Naive thymus-derived CD4-positive, alpha-beta T cell (primary cell): ENCODE data around the gene PCDHA11. TPM values are rescaled to one million over a fixed set of nuclear protein-coding genes. Genes with fewer than 3 reads are reported as not detected.
A peak's percentile ranks its signal among the peaks of the same experiment; 100 is the strongest.
"Not testable (repeated sequence)": the region's sequence is repeated elsewhere in the genome, so short reads cannot be mapped to it uniquely, and the experiment has no call there.

ENCODE experiments used
- ATAC-seq: fragments of 150-1000 bp; cut with Tn5 transposase; 2 replicates; pipeline ENCODE4 v1.10.0; 2021; ENCODE audit warnings: mild to moderate bottlenecking, moderate library complexity
- CTCF ChIA-PET: fragments of 350-600 bp; sonication (Branson Sonifier 250); formaldehyde crosslinking; loops from one replicate; lab custom pipeline; 2021; ENCODE audit warnings: antibody characterized with exemption; lab: Charles Lee
- POLR2A ChIA-PET: fragments of 350-600 bp; sonication (Branson Sonifier 250); formaldehyde crosslinking; loops from one replicate; lab custom pipeline; 2021; ENCODE audit warnings: antibody characterized with exemption, inconsistent platforms; lab: Charles Lee
- DNase-seq, 9 donors: peaks; one replicate each; pipeline versions ENCODE4 v3.0.0 to v3.0.0-alpha.2; 2020 to 2022; ENCODE audit warnings: mixed read lengths in 1 of 9
- H3K27ac ChIP-seq: one replicate; pipeline ENCODE4 v1.7.0; 2013; ENCODE audit warnings: mild to moderate bottlenecking, low read depth, low read length, moderate library complexity
- H3K27me3 ChIP-seq, 2 donors: one replicate each; pipeline ENCODE4 v1.7.0; 2013; ENCODE audit warnings: low read length in 2 of 2, mild to moderate bottlenecking in 2 of 2, moderate library complexity in 2 of 2; ENCODE audit not compliant: control insufficient read depth in 2 of 2, insufficient read depth in 2 of 2
- H3K36me3 ChIP-seq, 3 experiments: 1 replicate in 2 of 3; 2 replicates in 1 of 3; pipeline ENCODE4 v1.7.0; 2013; ENCODE audit warnings: low read length in 3 of 3, mild to moderate bottlenecking in 3 of 3, moderate library complexity in 1 of 3; ENCODE audit not compliant: insufficient read depth in 3 of 3, control insufficient read depth in 2 of 3
- H3K4me1 ChIP-seq, 2 donors: one replicate each; pipeline ENCODE4 v1.7.0; 2013; ENCODE audit warnings: low read length in 2 of 2, mild to moderate bottlenecking in 2 of 2, moderate library complexity in 1 of 2; ENCODE audit not compliant: control insufficient read depth in 2 of 2, insufficient read depth in 2 of 2
- H3K4me3 ChIP-seq: 2 replicates; pipeline ENCODE4 v1.7.0; 2013; ENCODE audit warnings: mild to moderate bottlenecking, low read length
- H3K9me3 ChIP-seq, 3 experiments: 1 replicate in 2 of 3; 2 replicates in 1 of 3; pipeline ENCODE4 v1.7.0; 2013; ENCODE audit warnings: low read length in 3 of 3; ENCODE audit not compliant: control insufficient read depth in 2 of 3
- H3K27ac Mint-ChIP-seq, 9 donors: one replicate each; pipeline ENCODE4 v1.8.0; 2020 to 2022; ENCODE audit warnings: mixed read lengths in 9 of 9, mild to moderate bottlenecking in 8 of 9, moderate library complexity in 5 of 9, inconsistent platforms in 2 of 9
- H3K27me3 Mint-ChIP-seq, 5 donors: one replicate each; pipeline ENCODE4 v1.8.0; 2021 to 2022; ENCODE audit warnings: mixed read lengths in 5 of 5, mild to moderate bottlenecking in 1 of 5
- H3K36me3 Mint-ChIP-seq, 5 donors: one replicate each; pipeline ENCODE4 v1.8.0; 2020 to 2022; ENCODE audit warnings: mixed read lengths in 5 of 5, mild to moderate bottlenecking in 3 of 5, inconsistent platforms in 1 of 5
- H3K4me1 Mint-ChIP-seq, 7 donors: one replicate each; pipeline ENCODE4 v1.8.0; 2020 to 2022; ENCODE audit warnings: mixed read lengths in 7 of 7, mild to moderate bottlenecking in 3 of 7, inconsistent platforms in 1 of 7
- H3K4me3 Mint-ChIP-seq, 10 donors: one replicate each; pipeline ENCODE4 v1.8.0; 2020 to 2022; ENCODE audit warnings: mild to moderate bottlenecking in 10 of 10, mixed read lengths in 10 of 10, moderate library complexity in 6 of 10, inconsistent platforms in 2 of 10
- H3K9me3 Mint-ChIP-seq, 11 donors: one replicate each; pipeline ENCODE4 v1.8.0; 2020 to 2022; ENCODE audit warnings: mixed read lengths in 11 of 11, mild to moderate bottlenecking in 4 of 11, inconsistent platforms in 1 of 11, moderate library complexity in 1 of 11
- intact Hi-C, 2 donors: fragments of 100-400 bp; cut with micrococcal nuclease; formaldehyde crosslinking; loops; one replicate each; pipeline ENCODE4 v1.15.1; 2023
- polyA plus RNA-seq, 2 donors: library from polyadenylated mRNA; unstranded; fragments of 300-500 nt; fragmentation: Illumina TruSeq; gene quantifications; one replicate each; pipeline ENCODE4 v1.2.3, GENCODE V29; 2021
- total RNA-seq, 6 experiments: library from RNA in 5 of 6; stranded (reverse) in 5 of 6; gene quantifications; 1 replicate in 5 of 6; 2 replicates in 1 of 6; pipeline ENCODE4 v1.2.3 and lab custom pipeline; 2021 to 2026

PCDHA11 gene
- total RNA-seq (not detected), polyA plus RNA-seq (not detected), total RNA-seq (lab: John Stamatoyannopoulos, UW) (not detected)

- no peaks in the 10 kb centered on the region for H3K4me1 Mint-ChIP-seq
- ChIA-PET CTCF (no interaction called here), POLR2A (no interaction called here)
- peaks cover 0 to 16% of the 10 kb centered on the region in 2 donors for H3K27me3 ChIP-seq
- peaks cover 0 to 61% (median 43%) of the 10 kb centered on the region in 5 donors for H3K27me3 Mint-ChIP-seq
- no peaks in the 10 kb centered on the region for H3K36me3 ChIP-seq
- peaks cover 0 to 19% (median 0%) of the 10 kb centered on the region in 3 experiments for H3K9me3 ChIP-seq
- intact Hi-C loops, result no loop called here
- peak within 1 kb of the TSS in 1 of 9 donors; percentile 33 for H3K27ac Mint-ChIP-seq
- no peaks in the 10 kb centered on the region for H3K4me1 ChIP-seq
- H3K27ac ChIP-seq, result no peak within 1 kb of the TSS
- H3K36me3 Mint-ChIP-seq, result peaks cover 0 to 14% (median 2%) of the 10 kb centered on the region in 5 donors
- no peak for ATAC-seq
- no peak within 1 kb of the TSS for H3K4me3 ChIP-seq
- no peak for DNase-seq
- H3K4me3 Mint-ChIP-seq, result peak within 1 kb of the TSS in 1 of 10 donors; percentile 20
- H3K9me3 Mint-ChIP-seq, result peaks cover 0 to 63% (median 21%) of the 10 kb centered on the region in 11 donors
Observed at GRCh38 chr5:140868721-140869554, at the start of gene PCDHA11. PCDHA11 (plus strand) TSS chr5:140868957; CDS start chr5:140869104, 147 bp downstream.

GRCh38 chr5:140821375-140822280, 47.1 kb upstream of the PCDHA11 start, which contains the start of gene PCDHA5:
PCDHA5 (plus strand) TSS chr5:140821613.
- Mint-ChIP-seq H3K27me3 (peaks cover 0 to 47% (median 31%) of the 10 kb centered on the region in 5 donors), H3K36me3 (peaks cover 0 to 8% (median 0%) of the 10 kb centered on the region in 5 donors), H3K27ac (no peak within 1 kb of the TSS), H3K4me3 (no peak within 1 kb of the TSS), H3K4me1 (no peaks in the 10 kb centered on the region), H3K9me3 (peaks cover 3 to 77% (median 19%) of the 10 kb centered on the region in 11 donors)
- no peaks in the 10 kb centered on the region for H3K36me3 ChIP-seq
- POLR2A ChIA-PET, result no interaction called here
- peaks cover 0 to 18% (median 0%) of the 10 kb centered on the region in 3 experiments for H3K9me3 ChIP-seq
- intact Hi-C loops, result no loop called here
- H3K27me3 ChIP-seq, result peaks cover 0 to 4% of the 10 kb centered on the region in 2 donors
- CTCF ChIA-PET, result no interaction called here
- H3K27ac ChIP-seq, result no peak within 1 kb of the TSS
- DNase-seq (peak in 1 of 9 donors; percentile 20), ATAC-seq (no peak)
- H3K4me3 ChIP-seq, result no peak within 1 kb of the TSS
- H3K4me1 ChIP-seq, result no peaks in the 10 kb centered on the region

- CTCF ChIA-PET, result no interaction called here
- intact Hi-C loops, result no loop called here
Observed at GRCh38 chr5:140822281-140822629, 46.5 kb upstream of the PCDHA11 start.

GRCh38 chr5:140822969-140823368, 45.8 kb upstream of the PCDHA11 start:
- H3K4me1 ChIP-seq, H3K27me3 ChIP-seq, DNase-seq, POLR2A ChIA-PET, H3K4me3 Mint-ChIP-seq, H3K27ac ChIP-seq, intact Hi-C loops, H3K27ac Mint-ChIP-seq, H3K4me1 Mint-ChIP-seq, CTCF ChIA-PET, ATAC-seq, H3K4me3 ChIP-seq, H3K36me3 ChIP-seq: not testable (repeated sequence)
- Mint-ChIP-seq H3K27me3 (peaks cover 0 to 54% (median 45%) of the 10 kb centered on the region in 5 donors), H3K9me3 (peaks cover 3 to 77% (median 29%) of the 10 kb centered on the region in 11 donors), H3K36me3 (peaks cover 0 to 13% (median 0%) of the 10 kb centered on the region in 5 donors)
- H3K9me3 ChIP-seq, result peaks cover 0 to 25% (median 0%) of the 10 kb centered on the region in 3 experiments

More at GRCh38 chr5:140822281-140822629, 46.5 kb upstream of the PCDHA11 start:
- Histone ChIP-seq H3K4me3 (no peak overlapping the region), H3K27ac (no peak overlapping the region), H3K4me1 (no peaks in the 10 kb centered on the region), H3K27me3 (peaks cover 0 to 4% of the 10 kb centered on the region in 2 donors), H3K36me3 (no peaks in the 10 kb centered on the region), H3K9me3 (peaks cover 0 to 23% (median 0%) of the 10 kb centered on the region in 3 experiments)
- DNase-seq (no peak), ATAC-seq (no peak)
- Mint-ChIP-seq H3K27me3 (peaks cover 0 to 54% (median 38%) of the 10 kb centered on the region in 5 donors), H3K9me3 (peaks cover 3 to 77% (median 24%) of the 10 kb centered on the region in 11 donors), H3K36me3 (peaks cover 0 to 13% (median 0%) of the 10 kb centered on the region in 5 donors), H3K4me1 (no peaks in the 10 kb centered on the region), H3K27ac (no peak overlapping the region), H3K4me3 (no peak overlapping the region)
- POLR2A ChIA-PET, result no interaction called here

GRCh38 chr5:140823475-140823874, 45.3 kb upstream of the PCDHA11 start:
- no peaks in the 10 kb centered on the region for H3K4me1 Mint-ChIP-seq
- no peak overlapping the region for H3K4me3 Mint-ChIP-seq
- intact Hi-C loops, result no loop called here
- ChIA-PET CTCF (no interaction called here), POLR2A (no interaction called here)
- no peaks in the 10 kb centered on the region for H3K4me1 ChIP-seq
- DNase-seq (no peak), ATAC-seq (no peak)
- H3K27ac Mint-ChIP-seq, result no peak overlapping the region
- no peak overlapping the region for H3K4me3 ChIP-seq
- H3K9me3 Mint-ChIP-seq, result peaks cover 3 to 77% (median 29%) of the 10 kb centered on the region in 11 donors
- peaks cover 0 to 4% of the 10 kb centered on the region in 2 donors for H3K27me3 ChIP-seq
- H3K27ac ChIP-seq, result no peak overlapping the region
- H3K36me3 Mint-ChIP-seq, result peaks cover 0 to 13% (median 0%) of the 10 kb centered on the region in 5 donors
- H3K36me3 ChIP-seq, result no peaks in the 10 kb centered on the region
- peaks cover 2 to 54% (median 48%) of the 10 kb centered on the region in 5 donors for H3K27me3 Mint-ChIP-seq
- peaks cover 0 to 28% (median 0%) of the 10 kb centered on the region in 3 experiments for H3K9me3 ChIP-seq

- no peaks in the 10 kb centered on the region for H3K36me3 ChIP-seq
Observed at GRCh38 chr5:140827704-140828361, 40.9 kb upstream of the PCDHA11 start, which contains the start of gene PCDHA6. PCDHA6 (plus strand) TSS chr5:140827960; CDS start chr5:140828092, 132 bp downstream.

More at GRCh38 chr5:140827704-140828361, 40.9 kb upstream of the PCDHA11 start, which contains the start of gene PCDHA6:
- Mint-ChIP-seq H3K27ac (peak within 1 kb of the TSS in 1 of 9 donors; percentile 65), H3K4me3 (peak within 1 kb of the TSS in 1 of 10 donors; percentile 23), H3K36me3 (peaks cover 0 to 17% (median 0%) of the 10 kb centered on the region in 5 donors), H3K9me3 (peaks cover 5 to 81% (median 35%) of the 10 kb centered on the region in 11 donors), H3K27me3 (peaks cover 3 to 57% (median 44%) of the 10 kb centered on the region in 5 donors), H3K4me1 (no peaks in the 10 kb centered on the region)
- ATAC-seq (no peak), DNase-seq (no peak)
- CTCF ChIA-PET, result no interaction called here
- no peaks in the 10 kb centered on the region for H3K4me1 ChIP-seq
- peaks cover 0 to 10% of the 10 kb centered on the region in 2 donors for H3K27me3 ChIP-seq
- H3K4me3 ChIP-seq, result no peak within 1 kb of the TSS
- H3K9me3 ChIP-seq, result peaks cover 0 to 28% (median 0%) of the 10 kb centered on the region in 3 experiments
- intact Hi-C loops, result no loop called here
- H3K27ac ChIP-seq, result no peak within 1 kb of the TSS
- POLR2A ChIA-PET, result no interaction called here
